H9 (cell line): Measurements from ENCODE around the gene TECPR2. TPM values are rescaled to one million over a fixed set of nuclear protein-coding genes. Genes with fewer than 3 reads are reported as not detected.

Source experiments
- DNase-seq: peaks from one replicate; pipeline ENCODE4 v3.0.0-alpha.2; 2017
- H2AFZ ChIP-seq: one replicate; pipeline ENCODE4 v1.6.1; 2013; ENCODE audit warnings: mild to moderate bottlenecking, low read length, control low read depth, moderate library complexity
- H2AK5ac ChIP-seq: 2 replicates; pipeline ENCODE4 v1.6.1; 2013; ENCODE audit warnings: low read length, control low read depth, mixed read lengths; ENCODE audit not compliant: insufficient read length
- H2BK120ac ChIP-seq: one replicate; pipeline ENCODE4 v1.6.1; 2013; ENCODE audit warnings: low read depth, mild to moderate bottlenecking, low read length, control low read depth, inconsistent platforms; ENCODE audit not compliant: poor library complexity, severe bottlenecking
- H2BK12ac ChIP-seq: 2 replicates; pipeline ENCODE4 v1.6.1; 2013; ENCODE audit warnings: low read length, control low read depth, mixed read lengths, low read depth; ENCODE audit not compliant: insufficient read length
- H2BK15ac ChIP-seq: 2 replicates; pipeline ENCODE4 v1.6.1; 2013; ENCODE audit warnings: low read depth, low read length, control low read depth
- H2BK20ac ChIP-seq: one replicate; pipeline ENCODE4 v1.6.1; 2013; ENCODE audit warnings: low read depth, mild to moderate bottlenecking, low read length, control low read depth, inconsistent platforms; ENCODE audit not compliant: poor library complexity, severe bottlenecking
- H2BK5ac ChIP-seq: 2 replicates; pipeline ENCODE4 v1.6.1; 2013; ENCODE audit warnings: low read length, control low read depth, mixed read lengths; ENCODE audit not compliant: insufficient read length
- H3K14ac ChIP-seq: 2 replicates; pipeline ENCODE4 v1.6.1; 2013; ENCODE audit warnings: low read length, control low read depth; ENCODE audit not compliant: insufficient read depth
- H3K18ac ChIP-seq: 2 replicates; pipeline ENCODE4 v1.6.1; 2013; ENCODE audit warnings: low read depth, mild to moderate bottlenecking, mixed read lengths, low read length, control low read depth; ENCODE audit not compliant: insufficient read length
- H3K23ac ChIP-seq: 2 replicates; pipeline ENCODE4 v1.6.1; 2013; ENCODE audit warnings: low read length, control low read depth, mixed read lengths, low read depth; ENCODE audit not compliant: insufficient read length
- H3K23me2 ChIP-seq: 2 replicates; pipeline ENCODE4 v1.6.1; 2013; ENCODE audit warnings: low read depth, mild to moderate bottlenecking, mixed read lengths, low read length, control low read depth; ENCODE audit not compliant: insufficient read length, poor library complexity, severe bottlenecking
- H3K27ac ChIP-seq: 2 replicates; pipeline ENCODE4 v1.5.1; 2013; ENCODE audit warnings: low read length, control low read depth, mixed read lengths, low read depth; ENCODE audit not compliant: insufficient read length
- H3K27me3 ChIP-seq: 2 replicates; pipeline ENCODE4 v1.6.1; 2013; ENCODE audit warnings: low read length, control low read depth, inconsistent platforms; ENCODE audit not compliant: insufficient read depth
- H3K4ac ChIP-seq: 2 replicates; pipeline ENCODE4 v1.6.1; 2013; ENCODE audit warnings: low read depth, mild to moderate bottlenecking, control low read depth, inconsistent platforms, low read length, moderate library complexity
- H3K4me1 ChIP-seq: 2 replicates; pipeline ENCODE4 v1.6.1; 2013; ENCODE audit warnings: low read length, control low read depth, inconsistent platforms; ENCODE audit not compliant: insufficient read depth
- H3K4me2 ChIP-seq: 2 replicates; pipeline ENCODE4 v1.6.1; 2013; ENCODE audit warnings: low read length, control low read depth, mixed read lengths; ENCODE audit not compliant: insufficient read length, insufficient read depth
- H3K56ac ChIP-seq: 2 replicates; pipeline ENCODE4 v1.6.1; 2013; ENCODE audit warnings: low read depth, mild to moderate bottlenecking, mixed read lengths, low read length, control low read depth; ENCODE audit not compliant: insufficient read length
- H3K79me1 ChIP-seq: 2 replicates; pipeline ENCODE4 v1.6.1; 2013; ENCODE audit warnings: low read depth, mild to moderate bottlenecking, moderate library complexity, low read length, control low read depth, inconsistent platforms; ENCODE audit not compliant: insufficient read depth, poor library complexity, severe bottlenecking
- H3K79me2 ChIP-seq: 2 replicates; pipeline ENCODE4 v1.6.1; 2013; ENCODE audit warnings: low read length, control low read depth, inconsistent platforms; ENCODE audit not compliant: insufficient read depth
- H3K9ac ChIP-seq: 2 replicates; pipeline ENCODE4 v1.6.1; 2013; ENCODE audit warnings: low read length, control low read depth, mixed read lengths; ENCODE audit not compliant: insufficient read length; ENCODE audit errors: extremely low read depth
- H3K9me3 ChIP-seq: one replicate; pipeline ENCODE4 v1.6.1; 2013; ENCODE audit warnings: low read depth, low read length, inconsistent platforms; ENCODE audit not compliant: control insufficient read depth
- H3T11ph ChIP-seq: one replicate; pipeline ENCODE4 v1.6.1; 2013; ENCODE audit warnings: mild to moderate bottlenecking, low read length, control low read depth, inconsistent platforms
- H4K20me1 ChIP-seq: one replicate; pipeline ENCODE4 v1.6.1; 2013; ENCODE audit not compliant: control insufficient read depth, insufficient read length, insufficient read depth
- H4K5ac ChIP-seq: 2 replicates; pipeline ENCODE4 v1.6.1; 2013; ENCODE audit warnings: low read depth, mild to moderate bottlenecking, mixed read lengths, low read length, control low read depth; ENCODE audit not compliant: insufficient read length
- H4K8ac ChIP-seq: replicated peaks from 2 replicates; pipeline ENCODE4 v1.6.1; 2013; ENCODE audit warnings: low read length, control low read depth, mixed read lengths, low read depth; ENCODE audit not compliant: insufficient read length
- H4K91ac ChIP-seq: 2 replicates; pipeline ENCODE4 v1.6.1; 2013; ENCODE audit warnings: low read depth, mild to moderate bottlenecking, moderate library complexity, mixed read lengths, low read length, control low read depth; ENCODE audit not compliant: insufficient read length
- H3K27ac Mint-ChIP-seq, 3 experiments: 2 replicates in 2 of 3; 3 replicates in 1 of 3; pipeline ENCODE4 v1.8.0; 2020 to 2021; ENCODE audit warnings: mixed read lengths in 3 of 3, mild to moderate bottlenecking in 1 of 3, moderate library complexity in 1 of 3
- H3K27me3 Mint-ChIP-seq: 2 replicates; pipeline ENCODE4 v1.8.0; 2021; ENCODE audit warnings: low read depth, mild to moderate bottlenecking, moderate library complexity, mixed read lengths
- H3K36me3 Mint-ChIP-seq, 3 experiments: 2 replicates in 2 of 3; 3 replicates in 1 of 3; pipeline ENCODE4 v1.8.0; 2020 to 2021; ENCODE audit warnings: low read depth in 3 of 3, mixed read lengths in 3 of 3; ENCODE audit not compliant: insufficient read depth in 1 of 3
- H3K4me1 Mint-ChIP-seq, 2 experiments: 2 replicates each; pipeline ENCODE4 v1.8.0; 2020; ENCODE audit warnings: mixed read lengths in 2 of 2
- H3K4me3 Mint-ChIP-seq, 2 experiments: 2 replicates in 1 of 2; 3 replicates in 1 of 2; pipeline ENCODE4 v1.8.0; 2020 to 2021; ENCODE audit warnings: mild to moderate bottlenecking in 2 of 2, mixed read lengths in 2 of 2, moderate library complexity in 1 of 2
- H3K9me3 Mint-ChIP-seq, 2 experiments: 2 replicates in 1 of 2; 3 replicates in 1 of 2; pipeline ENCODE4 v1.8.0; 2020; ENCODE audit warnings: mild to moderate bottlenecking in 2 of 2, mixed read lengths in 2 of 2, moderate library complexity in 1 of 2
- WGBS: extraction: QIAGEN DNeasy Blood & Tissue Kit; methylation state at CpG from one replicate; pipeline ENCODE4 v1.1.7; 2013; ENCODE audit warnings: missing lambda C conversion rate, low lambda C conversion rate, mixed read lengths; ENCODE audit not compliant: insufficient read length; ENCODE audit errors: extremely low coverage; 5-methylcytosine and 5-hydroxymethylcytosine counted together
- total RNA-seq: library from RNA; stranded (reverse); gene quantifications from 2 replicates; pipeline ENCODE4 v1.2.1, GENCODE V29; 2021
- TF ChIP-seq, protein P1 (sequence below): fragments of 200-600 bp; sonication (generic); conservative IDR thresholded peaks from 3 replicates; pipeline ENCODE4 v1.8.0; 2021; ENCODE audit warnings: antibody characterized with exemption, mild to moderate bottlenecking

Gene TECPR2
- total RNA-seq, 1 experiment from 2014 or later: 15.4 TPM

GRCh38 chr14:102486513-102487203 is 123.9 kb downstream of the TECPR2 start:
- Histone ChIP-seq H3K18ac (no peak overlapping the region), H4K20me1 (no peaks in the 10 kb centered on the region), H2BK5ac (no peak overlapping the region), H3K4me1 (no peaks in the 10 kb centered on the region), H4K91ac (no peak overlapping the region), H2AK5ac (no peak overlapping the region), H3K9me3 (no peaks in the 10 kb centered on the region), H2BK20ac (no peak overlapping the region), H4K8ac (no peak overlapping the region), H3K27me3 (no peaks in the 10 kb centered on the region), H2BK15ac (no peak overlapping the region), H2AFZ (no peak overlapping the region), H3K23me2 (no peaks in the 10 kb centered on the region), H3K56ac (no peak overlapping the region), H2BK120ac (no peak overlapping the region), H3K4me2 (no peak overlapping the region), H3K79me2 (no peaks in the 10 kb centered on the region), H3K4ac (no peak overlapping the region), H3K79me1 (no peaks in the 10 kb centered on the region), H4K5ac (no peak overlapping the region), H3K14ac (no peak overlapping the region; the same call in 1 of the 2 replicates), H2BK12ac (no peak overlapping the region), H3T11ph (no peak overlapping the region), H3K27ac (no peak overlapping the region), H3K9ac (no peak overlapping the region), H3K23ac (no peak overlapping the region)
- H3K27me3 Mint-ChIP-seq: no peaks in the 10 kb centered on the region
- DNase-seq: no peak
- peaks cover 3 to 4% of the 10 kb centered on the region in 2 experiments; a peak in 2 of 4 replicates for H3K4me1 Mint-ChIP-seq
- H3K4me3 Mint-ChIP-seq: no peak overlapping the region
- TF ChIP-seq, protein P1, sequence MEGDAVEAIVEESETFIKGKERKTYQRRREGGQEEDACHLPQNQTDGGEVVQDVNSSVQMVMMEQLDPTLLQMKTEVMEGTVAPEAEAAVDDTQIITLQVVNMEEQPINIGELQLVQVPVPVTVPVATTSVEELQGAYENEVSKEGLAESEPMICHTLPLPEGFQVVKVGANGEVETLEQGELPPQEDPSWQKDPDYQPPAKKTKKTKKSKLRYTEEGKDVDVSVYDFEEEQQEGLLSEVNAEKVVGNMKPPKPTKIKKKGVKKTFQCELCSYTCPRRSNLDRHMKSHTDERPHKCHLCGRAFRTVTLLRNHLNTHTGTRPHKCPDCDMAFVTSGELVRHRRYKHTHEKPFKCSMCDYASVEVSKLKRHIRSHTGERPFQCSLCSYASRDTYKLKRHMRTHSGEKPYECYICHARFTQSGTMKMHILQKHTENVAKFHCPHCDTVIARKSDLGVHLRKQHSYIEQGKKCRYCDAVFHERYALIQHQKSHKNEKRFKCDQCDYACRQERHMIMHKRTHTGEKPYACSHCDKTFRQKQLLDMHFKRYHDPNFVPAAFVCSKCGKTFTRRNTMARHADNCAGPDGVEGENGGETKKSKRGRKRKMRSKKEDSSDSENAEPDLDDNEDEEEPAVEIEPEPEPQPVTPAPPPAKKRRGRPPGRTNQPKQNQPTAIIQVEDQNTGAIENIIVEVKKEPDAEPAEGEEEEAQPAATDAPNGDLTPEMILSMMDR: no peak
- no peaks in the 10 kb centered on the region; a peak in 1 of 5 replicates for H3K9me3 Mint-ChIP-seq
- WGBS: no CpG with 5 or more reads among the region's 17 CpGs
- H3K27ac Mint-ChIP-seq: peak overlapping the region in 2 of 3 experiments; percentile 65 to 79; a peak in 4 of 7 replicates
- H3K36me3 Mint-ChIP-seq: peaks cover 0 to 4% (median 4%) of the 10 kb centered on the region in 3 experiments; a peak in 4 of 7 replicates
